ENCODE results near the gene SLC66A1.

The SLC66A1 gene

GRCh38 chr1:19375631-19376400, 63.7 kb downstream of the SLC66A1 start:
- H3K27ac ChIP-seq (ENCODE audit: low read depth in 2 of 2, low read length in 2 of 2), result no peak overlapping the region
- no peaks in the 10 kb centered on the region for H3K4me1 ChIP-seq (ENCODE audit: control insufficient read depth in 2 of 2, insufficient read depth in 2 of 2, low read length in 2 of 2)
- H3K36me3 ChIP-seq (ENCODE audit: control insufficient read depth in 2 of 2, insufficient read depth in 2 of 2, low read length in 2 of 2), result peaks cover 45 to 78% of the 10 kb centered on the region in 2 donors

GRCh38 chr1:19376428-19377372, 64.6 kb downstream of the SLC66A1 start:
- Histone ChIP-seq H3K27me3 (ENCODE audit: control insufficient read depth in 2 of 2, insufficient read depth in 2 of 2, low read length in 2 of 2) (no peaks in the 10 kb centered on the region), H3K9ac (ENCODE audit: low read depth in 1 of 2, low read length in 2 of 2) (no peak overlapping the region), H3K9me3 (ENCODE audit: control insufficient read depth in 2 of 2, low read length in 2 of 2) (no peaks in the 10 kb centered on the region), H3K4me3 (ENCODE audit: low read length in 2 of 2) (no peak overlapping the region), H3K36me3 (ENCODE audit: control insufficient read depth in 2 of 2, insufficient read depth in 2 of 2, low read length in 2 of 2) (peaks cover 44 to 73% of the 10 kb centered on the region in 2 donors), H3K4me1 (ENCODE audit: control insufficient read depth in 2 of 2, insufficient read depth in 2 of 2, low read length in 2 of 2) (no peaks in the 10 kb centered on the region), H3K27ac (ENCODE audit: low read depth in 2 of 2, low read length in 2 of 2) (peak overlapping the region in 1 of 2 donors; percentile 23)

More at GRCh38 chr1:19375631-19376400, 63.7 kb downstream of the SLC66A1 start:
- Histone ChIP-seq H3K4me3 (ENCODE audit: low read length in 2 of 2) (no peak overlapping the region), H3K9me3 (ENCODE audit: control insufficient read depth in 2 of 2, low read length in 2 of 2) (no peaks in the 10 kb centered on the region), H3K27me3 (ENCODE audit: control insufficient read depth in 2 of 2, insufficient read depth in 2 of 2, low read length in 2 of 2) (no peaks in the 10 kb centered on the region), H3K9ac (ENCODE audit: low read depth in 1 of 2, low read length in 2 of 2) (no peak overlapping the region)

GRCh38 chr1:19377812-19378718, 65.9 kb downstream of the SLC66A1 start:
- no peaks in the 10 kb centered on the region for H3K4me1 ChIP-seq (ENCODE audit: control insufficient read depth in 2 of 2, insufficient read depth in 2 of 2, low read length in 2 of 2)
- H3K4me3 ChIP-seq (ENCODE audit: low read length in 2 of 2), result no peak overlapping the region
- no peaks in the 10 kb centered on the region for H3K9me3 ChIP-seq (ENCODE audit: control insufficient read depth in 2 of 2, low read length in 2 of 2)
- no peak overlapping the region for H3K9ac ChIP-seq (ENCODE audit: low read depth in 1 of 2, low read length in 2 of 2)
- H3K27me3 ChIP-seq (ENCODE audit: control insufficient read depth in 2 of 2, insufficient read depth in 2 of 2, low read length in 2 of 2), result no peaks in the 10 kb centered on the region
- H3K36me3 ChIP-seq (ENCODE audit: control insufficient read depth in 2 of 2, insufficient read depth in 2 of 2, low read length in 2 of 2), result peaks cover 50 to 73% of the 10 kb centered on the region in 2 donors
- H3K27ac ChIP-seq (ENCODE audit: low read depth in 2 of 2, low read length in 2 of 2), result no peak overlapping the region
